Natural killer cell (primary cell): ENCODE data around the gene FAM83F. TPM values are rescaled to one million over a fixed set of nuclear protein-coding genes. Genes with fewer than 3 reads are reported as not detected.

Experiments used
- ATAC-seq, 3 donors: fragments of 150-1000 bp in 2 of 3; fragments of 200-7000 bp in 1 of 3; cut with Tn5 transposase; 1 replicate in 1 of 3; 2 replicates in 2 of 3; pipeline ENCODE4 v1.10.0; 2021; ENCODE audit warnings: mild to moderate bottlenecking in 2 of 3, moderate library complexity in 2 of 3
- DNase-seq, 2 donors: peaks; one replicate each; pipeline versions ENCODE4 v3.0.0 to v3.0.0-alpha.2; 2013 to 2021; ENCODE audit warnings: mixed read lengths in 1 of 2
- H3K27ac ChIP-seq: one replicate; pipeline ENCODE4 v1.5.1; 2013; ENCODE audit warnings: mild to moderate bottlenecking, low read length
- H3K27me3 ChIP-seq: one replicate; pipeline ENCODE4 v1.6.1; 2013; ENCODE audit warnings: low read length; ENCODE audit not compliant: control insufficient read depth, insufficient read depth
- H3K36me3 ChIP-seq: one replicate; pipeline ENCODE4 v1.6.1; 2013; ENCODE audit warnings: low read length; ENCODE audit not compliant: control insufficient read depth, insufficient read depth
- H3K4me1 ChIP-seq: one replicate; pipeline ENCODE4 v1.6.1; 2013; ENCODE audit warnings: low read length; ENCODE audit not compliant: control insufficient read depth, insufficient read depth
- H3K4me3 ChIP-seq: one replicate; pipeline ENCODE4 v1.5.1; 2013; ENCODE audit warnings: low read length
- H3K9me3 ChIP-seq: one replicate; pipeline ENCODE4 v1.6.1; 2013; ENCODE audit warnings: low read length; ENCODE audit not compliant: control insufficient read depth, insufficient read depth
- H3K27ac Mint-ChIP-seq, 2 donors: one replicate each; pipeline ENCODE4 v1.8.0; 2022; ENCODE audit warnings: mild to moderate bottlenecking in 2 of 2, mixed read lengths in 2 of 2, moderate library complexity in 1 of 2
- H3K27me3 Mint-ChIP-seq, 2 donors: one replicate each; pipeline ENCODE4 v1.8.0; 2022; ENCODE audit warnings: low read depth in 2 of 2, mixed read lengths in 2 of 2
- H3K36me3 Mint-ChIP-seq: one replicate; pipeline ENCODE4 v1.8.0; 2022; ENCODE audit warnings: mixed read lengths
- H3K4me1 Mint-ChIP-seq, 2 donors: one replicate each; pipeline ENCODE4 v1.8.0; 2022; ENCODE audit warnings: mixed read lengths in 2 of 2
- H3K4me3 Mint-ChIP-seq: one replicate; pipeline ENCODE4 v1.8.0; 2022; ENCODE audit warnings: mild to moderate bottlenecking, moderate library complexity, mixed read lengths
- H3K9me3 Mint-ChIP-seq, 2 donors: one replicate each; pipeline ENCODE4 v1.8.0; 2022; ENCODE audit warnings: mixed read lengths in 2 of 2
- CTCF ChIP-seq: fragments of 200-600 bp; IDR thresholded peaks from one replicate; pipeline ENCODE4 v1.8.0; 2022; ENCODE audit warnings: antibody characterized with exemption
- WGBS: methylation state at CpG from one replicate; pipeline ENCODE4 v1.1.7; 2013; ENCODE audit warnings: missing lambda C conversion rate; ENCODE audit not compliant: insufficient coverage; 5-methylcytosine and 5-hydroxymethylcytosine counted together
- intact Hi-C: fragments of 100-400 bp; cut with micrococcal nuclease; formaldehyde crosslinking; loops from one replicate; pipeline ENCODE4 v1.14.2; 2022
- total RNA-seq, 4 donors: library from RNA; stranded (reverse); fragments of 120-200 nt in 1 of 4; gene quantifications; one replicate each; pipeline versions ENCODE4 v1.2.3 to v1.2.4, GENCODE V29; 2013 to 2022

FAM83F gene
- total RNA-seq, result 1 to 10 TPM in 2 of 3 donors, not detected in 1; 1.0 to 7.5 TPM
- total RNA-seq (2013), result 0.02 TPM

GRCh38 chr22:39994566-39995392 is at the start of gene FAM83F:
TSS of gene FAM83F (plus strand) at chr22:39994954. CDS start at chr22:39995043, 89 bp downstream.
- H3K4me3 ChIP-seq, result no peak within 1 kb of the TSS
- Mint-ChIP-seq H3K27me3 (peaks cover 28 to 48% of the 10 kb centered on the region in 2 donors), H3K4me1 (peaks cover 7 to 9% of the 10 kb centered on the region in 2 donors), H3K36me3 (no peaks in the 10 kb centered on the region), H3K4me3 (peak within 1 kb of the TSS; percentile 43), H3K27ac (peak within 1 kb of the TSS in 1 of 2 donors; percentile 27), H3K9me3 (no peaks in the 10 kb centered on the region)
- TF ChIP-seq CTCF, result no peak
- peaks cover 12% of the 10 kb centered on the region for H3K27me3 ChIP-seq
- WGBS, result 8% methylated on average over 115 of the region's 115 CpGs
- no peaks in the 10 kb centered on the region for H3K36me3 ChIP-seq
- H3K4me1 ChIP-seq, result peaks cover 9% of the 10 kb centered on the region
- intact Hi-C loops, result no loop called here
- DNase-seq, result peak; percentile 25 to 59
- H3K27ac ChIP-seq, result no peak within 1 kb of the TSS
- ATAC-seq, result peak; percentile 69 to 78 (median 74)
- H3K9me3 ChIP-seq, result no peaks in the 10 kb centered on the region

GRCh38 chr22:39946126-39946502 is 48.6 kb upstream of the FAM83F start:
- no peak overlapping the region for H3K4me3 Mint-ChIP-seq
- H3K9me3 Mint-ChIP-seq, result no peaks in the 10 kb centered on the region
- no peak for TF ChIP-seq CTCF
- no peaks in the 10 kb centered on the region for H3K27me3 Mint-ChIP-seq
- ATAC-seq, result no peak
- Histone ChIP-seq H3K27ac (no peak overlapping the region), H3K4me1 (peaks cover 37% of the 10 kb centered on the region), H3K9me3 (no peaks in the 10 kb centered on the region), H3K36me3 (peaks cover 17% of the 10 kb centered on the region), H3K4me3 (no peak overlapping the region), H3K27me3 (no peaks in the 10 kb centered on the region)
- 100% methylated on average over 3 of the region's 4 CpGs for WGBS
- no peak for DNase-seq
- intact Hi-C loops, result no loop called here
- peaks cover 3% of the 10 kb centered on the region for H3K36me3 Mint-ChIP-seq
- H3K27ac Mint-ChIP-seq, result no peak overlapping the region
- H3K4me1 Mint-ChIP-seq, result peaks cover 70% of the 10 kb centered on the region in 2 donors

GRCh38 chr22:39946503-39947219 is 48.1 kb upstream of the FAM83F start:
- H3K27ac ChIP-seq, result no peak overlapping the region
- no peak overlapping the region for H3K27ac Mint-ChIP-seq
- no peaks in the 10 kb centered on the region for H3K27me3 ChIP-seq
- H3K9me3 ChIP-seq, result no peaks in the 10 kb centered on the region
- intact Hi-C loops, result no loop called here
- WGBS, result 79% methylated on average over 8 of the region's 8 CpGs
- H3K4me1 Mint-ChIP-seq, result peaks cover 75% of the 10 kb centered on the region in 2 donors
- TF ChIP-seq CTCF, result no peak
- DNase-seq (no peak), ATAC-seq (no peak)
- H3K36me3 ChIP-seq, result peaks cover 20% of the 10 kb centered on the region
- peaks cover 8% of the 10 kb centered on the region for H3K36me3 Mint-ChIP-seq
- H3K4me3 Mint-ChIP-seq, result no peak overlapping the region
- no peak overlapping the region for H3K4me3 ChIP-seq
- H3K27me3 Mint-ChIP-seq, result no peaks in the 10 kb centered on the region
- H3K9me3 Mint-ChIP-seq, result no peaks in the 10 kb centered on the region
- peaks cover 40% of the 10 kb centered on the region for H3K4me1 ChIP-seq
